Trophoblast cell (in vitro differentiated cells and primary cell): ENCODE data around the gene WSB1.
A peak's percentile ranks its signal among the peaks of the same experiment; 100 is the strongest.

Source experiments
- DNase-seq, 2 donors: peaks; one replicate each; pipeline ENCODE4 v3.0.0-alpha.2; 2016
- H2AFZ ChIP-seq: 2 replicates; pipeline ENCODE4 v1.6.1; 2013; ENCODE audit warnings: low read length, moderate library complexity, mild to moderate bottlenecking; ENCODE audit not compliant: insufficient read depth, poor library complexity
- H2AK5ac ChIP-seq: 2 replicates; pipeline ENCODE4 v1.6.1; 2013; ENCODE audit warnings: mild to moderate bottlenecking, low read length
- H2BK120ac ChIP-seq: 2 replicates; pipeline ENCODE4 v1.6.1; 2013; ENCODE audit warnings: low read length, mild to moderate bottlenecking, moderate library complexity; ENCODE audit not compliant: insufficient read depth, poor library complexity
- H2BK12ac ChIP-seq: 2 replicates; pipeline ENCODE4 v1.6.1; 2013; ENCODE audit warnings: mild to moderate bottlenecking, low read length, moderate library complexity
- H2BK5ac ChIP-seq: 2 replicates; pipeline ENCODE4 v1.6.1; 2013; ENCODE audit warnings: low read length, low read depth, moderate library complexity, mild to moderate bottlenecking; ENCODE audit not compliant: poor library complexity
- H3K14ac ChIP-seq: 2 replicates; pipeline ENCODE4 v1.6.1; 2013; ENCODE audit warnings: mild to moderate bottlenecking, low read length
- H3K18ac ChIP-seq: 2 replicates; pipeline ENCODE4 v1.6.1; 2013; ENCODE audit warnings: mild to moderate bottlenecking, low read length
- H3K23ac ChIP-seq: 2 replicates; pipeline ENCODE4 v1.6.1; 2013; ENCODE audit warnings: low read length
- H3K27ac ChIP-seq: 2 replicates; pipeline ENCODE4 v1.5.1; 2013; ENCODE audit warnings: low read depth, mild to moderate bottlenecking, inconsistent platforms, low read length, moderate library complexity
- H3K27me3 ChIP-seq: 2 replicates; pipeline ENCODE4 v1.6.1; 2013; ENCODE audit warnings: inconsistent platforms, mild to moderate bottlenecking, low read length, moderate library complexity; ENCODE audit not compliant: insufficient read depth
- H3K36me3 ChIP-seq, 2 experiments: 1 replicate in 1 of 2; 2 replicates in 1 of 2; pipeline ENCODE4 v1.6.1; 2013; ENCODE audit warnings: low read length in 2 of 2, mild to moderate bottlenecking in 2 of 2, moderate library complexity in 1 of 2; ENCODE audit not compliant: insufficient read depth in 2 of 2, control insufficient read depth in 1 of 2
- H3K4ac ChIP-seq: 2 replicates; pipeline ENCODE4 v1.6.1; 2013; ENCODE audit warnings: low read depth, mild to moderate bottlenecking, low read length, moderate library complexity
- H3K4me1 ChIP-seq, 2 experiments: 1 replicate in 1 of 2; 2 replicates in 1 of 2; pipeline ENCODE4 v1.6.1; 2013; ENCODE audit warnings: low read length in 2 of 2, mild to moderate bottlenecking in 2 of 2, moderate library complexity in 1 of 2; ENCODE audit not compliant: insufficient read depth in 2 of 2, control insufficient read depth in 1 of 2
- H3K4me2 ChIP-seq: 2 replicates; pipeline ENCODE4 v1.6.1; 2013; ENCODE audit warnings: inconsistent platforms, mild to moderate bottlenecking, low read length, moderate library complexity
- H3K4me3 ChIP-seq: 2 replicates; pipeline ENCODE4 v1.5.1; 2013; ENCODE audit warnings: mild to moderate bottlenecking, low read depth, low read length, inconsistent platforms
- H3K79me1 ChIP-seq: one replicate; pipeline ENCODE4 v1.6.1; 2013; ENCODE audit warnings: low read length
- H3K79me2 ChIP-seq: 2 replicates; pipeline ENCODE4 v1.6.1; 2013; ENCODE audit warnings: low read length, mild to moderate bottlenecking; ENCODE audit not compliant: control insufficient read depth, insufficient read depth, poor library complexity
- H3K9ac ChIP-seq: 2 replicates; pipeline ENCODE4 v1.6.1; 2013; ENCODE audit warnings: mild to moderate bottlenecking, low read length
- H3K9me3 ChIP-seq: 2 replicates; pipeline ENCODE4 v1.6.1; 2013; ENCODE audit warnings: low read depth, mild to moderate bottlenecking, control low read depth, inconsistent platforms, low read length; ENCODE audit not compliant: insufficient read depth
- H4K12ac ChIP-seq: 2 replicates; pipeline ENCODE4 v1.6.1; 2013; ENCODE audit warnings: low read depth, mild to moderate bottlenecking, low read length, moderate library complexity
- H4K8ac ChIP-seq: 2 replicates; pipeline ENCODE4 v1.6.1; 2013; ENCODE audit warnings: low read depth, mild to moderate bottlenecking, low read length, moderate library complexity
- H4K91ac ChIP-seq: one replicate; pipeline ENCODE4 v1.6.1; 2013; ENCODE audit warnings: low read depth, mild to moderate bottlenecking, low read length, moderate library complexity
- WGBS: extraction: QIAGEN DNeasy Blood & Tissue Kit; methylation state at CpG from one replicate; pipeline ENCODE4 v1.1.7; 2013; ENCODE audit warnings: missing lambda C conversion rate; ENCODE audit not compliant: insufficient read length, insufficient coverage; ENCODE audit errors: extremely low coverage; 5-methylcytosine and 5-hydroxymethylcytosine counted together

Gene WSB1

GRCh38 chr17:27357236-27357635 is 63.3 kb downstream of the WSB1 start:
- Histone ChIP-seq H4K8ac (no peak overlapping the region), H3K9ac (no peak overlapping the region), H2AFZ (no peak overlapping the region), H2BK120ac (peak overlapping the region; percentile 40), H3K18ac (peak overlapping the region; percentile 25), H3K14ac (peak overlapping the region; percentile 49), H3K4me3 (no peak overlapping the region), H3K4me1 (peaks cover 6 to 16% of the 10 kb centered on the region in 2 experiments), H3K79me2 (peaks cover 6% of the 10 kb centered on the region), H3K23ac (no peak overlapping the region), H3K79me1 (peaks cover 28% of the 10 kb centered on the region), H3K9me3 (peaks cover 1% of the 10 kb centered on the region), H2AK5ac (peak overlapping the region; percentile 78), H4K91ac (peak overlapping the region; percentile 74), H3K27me3 (no peaks in the 10 kb centered on the region), H3K36me3 (no peaks in the 10 kb centered on the region), H3K27ac (no peak overlapping the region), H3K4me2 (no peak overlapping the region), H2BK5ac (no peak overlapping the region), H3K4ac (no peak overlapping the region), H2BK12ac (peak overlapping the region; percentile 87), H4K12ac (peak overlapping the region; percentile 32)
- no peak for DNase-seq
- WGBS, result no CpG with 5 or more reads among the region's 5 CpGs

- H4K12ac ChIP-seq, result no peak overlapping the region
- H4K91ac ChIP-seq, result peak overlapping the region; percentile 12
- H2AFZ ChIP-seq, result no peak overlapping the region
- H3K27me3 ChIP-seq, result no peaks in the 10 kb centered on the region
- H3K4me3 ChIP-seq, result no peak overlapping the region
- H3K9me3 ChIP-seq, result no peaks in the 10 kb centered on the region
- H3K4ac ChIP-seq, result no peak overlapping the region
- H2AK5ac ChIP-seq, result peak overlapping the region; percentile 26
- H3K18ac ChIP-seq, result peak overlapping the region; percentile 33
- peak overlapping the region; percentile 42 for H3K14ac ChIP-seq
- no peak overlapping the region for H2BK5ac ChIP-seq
- no peak for DNase-seq
- H3K79me1 ChIP-seq, result peaks cover 29% of the 10 kb centered on the region
- H2BK12ac ChIP-seq, result peak overlapping the region; percentile 89
- peak overlapping the region; percentile 61 for H4K8ac ChIP-seq
- H2BK120ac ChIP-seq, result peak overlapping the region; percentile 19
- H3K27ac ChIP-seq, result no peak overlapping the region
- H3K36me3 ChIP-seq, result no peaks in the 10 kb centered on the region
- H3K79me2 ChIP-seq, result peaks cover 2% of the 10 kb centered on the region
- no peak overlapping the region for H3K23ac ChIP-seq
- H3K9ac ChIP-seq, result no peak overlapping the region
- H3K4me1 ChIP-seq, result peaks cover 16 to 19% of the 10 kb centered on the region in 2 experiments
- no peak overlapping the region for H3K4me2 ChIP-seq
- no CpG with 5 or more reads among the region's 8 CpGs for WGBS
Measured at GRCh38 chr17:27360507-27360906, 66.6 kb downstream of the WSB1 start.

GRCh38 chr17:27361695-27362094 is 67.8 kb downstream of the WSB1 start:
- Histone ChIP-seq H4K91ac (peak overlapping the region; percentile 63), H2AK5ac (peak overlapping the region; percentile 77), H3K9me3 (no peaks in the 10 kb centered on the region), H3K36me3 (no peaks in the 10 kb centered on the region), H2BK12ac (peak overlapping the region; percentile 53), H3K23ac (no peak overlapping the region), H4K12ac (no peak overlapping the region), H2BK120ac (peak overlapping the region; percentile 14), H3K4me1 (peaks cover 16 to 23% of the 10 kb centered on the region in 2 experiments), H3K18ac (peak overlapping the region; percentile 53), H2BK5ac (peak overlapping the region; percentile 47), H3K4ac (peak overlapping the region; percentile 11), H4K8ac (no peak overlapping the region), H3K14ac (peak overlapping the region; percentile 47), H3K9ac (no peak overlapping the region), H3K27ac (no peak overlapping the region), H3K79me2 (peaks cover 2% of the 10 kb centered on the region), H3K4me2 (no peak overlapping the region), H3K79me1 (peaks cover 33% of the 10 kb centered on the region), H2AFZ (no peak overlapping the region), H3K27me3 (no peaks in the 10 kb centered on the region), H3K4me3 (no peak overlapping the region)
- no CpG with 5 or more reads among the region's 2 CpGs for WGBS
- DNase-seq, result no peak

GRCh38 chr17:27362503-27362902 is 68.6 kb downstream of the WSB1 start:
- peak overlapping the region; percentile 25 for H3K14ac ChIP-seq
- no peak overlapping the region for H3K4me2 ChIP-seq

More at GRCh38 chr17:27362503-27362902, 68.6 kb downstream of the WSB1 start:
- H3K23ac ChIP-seq, result no peak overlapping the region
- WGBS, result no CpG with 5 or more reads among the region's 6 CpGs
- H3K36me3 ChIP-seq, result no peaks in the 10 kb centered on the region
- no peak overlapping the region for H4K12ac ChIP-seq
- H3K9ac ChIP-seq, result no peak overlapping the region
- no peaks in the 10 kb centered on the region for H3K9me3 ChIP-seq
- no peak overlapping the region for H3K4me3 ChIP-seq
- peaks cover 23 to 30% of the 10 kb centered on the region in 2 experiments for H3K4me1 ChIP-seq
- peak overlapping the region; percentile 27 for H4K8ac ChIP-seq
- peaks cover 41% of the 10 kb centered on the region for H3K79me1 ChIP-seq
- no peak for DNase-seq
- peak overlapping the region; percentile 37 for H3K27ac ChIP-seq
- H2AFZ ChIP-seq, result no peak overlapping the region
- H4K91ac ChIP-seq, result peak overlapping the region; percentile 65
- H2BK12ac ChIP-seq, result peak overlapping the region; percentile 13
- H3K27me3 ChIP-seq, result no peaks in the 10 kb centered on the region
- no peak overlapping the region for H3K4ac ChIP-seq
- peaks cover 2% of the 10 kb centered on the region for H3K79me2 ChIP-seq
- peak overlapping the region; percentile 74 for H2BK5ac ChIP-seq
- H2AK5ac ChIP-seq, result peak overlapping the region; percentile 33
- H3K18ac ChIP-seq, result peak overlapping the region; percentile 15
- H2BK120ac ChIP-seq, result peak overlapping the region; percentile 54
